NB4 (cell line): Measurements from ENCODE around the gene ASAP3.
A peak's percentile ranks its signal among the peaks of the same experiment; 100 is the strongest.

ENCODE experiments used
- DNase-seq: peaks from one replicate; pipeline ENCODE4 v3.0.0; 2010; ENCODE audit warnings: low read depth
- H3K4me3 ChIP-seq: one replicate; pipeline ENCODE4 v1.5.1; 2011; ENCODE audit warnings: mild to moderate bottlenecking, low read depth, low read length, moderate library complexity
- CTCF ChIP-seq: IDR thresholded peaks from one replicate; pipeline ENCODE4 v1.5.1; 2012; ENCODE audit warnings: low read depth, low read length
- MAX ChIP-seq: IDR thresholded peaks from 2 replicates; pipeline ENCODE4 v1.6.1; 2011; ENCODE audit warnings: low read depth, low read length
- MYC ChIP-seq: IDR thresholded peaks from 2 replicates; pipeline ENCODE4 v1.6.1; 2011; ENCODE audit warnings: low read depth, low read length
- POLR2A ChIP-seq: IDR thresholded peaks from 2 replicates; pipeline ENCODE4 v1.6.1; 2011; ENCODE audit warnings: mild to moderate bottlenecking; ENCODE audit not compliant: insufficient read length; ENCODE audit errors: extremely low read depth

The ASAP3 gene

DNA sequence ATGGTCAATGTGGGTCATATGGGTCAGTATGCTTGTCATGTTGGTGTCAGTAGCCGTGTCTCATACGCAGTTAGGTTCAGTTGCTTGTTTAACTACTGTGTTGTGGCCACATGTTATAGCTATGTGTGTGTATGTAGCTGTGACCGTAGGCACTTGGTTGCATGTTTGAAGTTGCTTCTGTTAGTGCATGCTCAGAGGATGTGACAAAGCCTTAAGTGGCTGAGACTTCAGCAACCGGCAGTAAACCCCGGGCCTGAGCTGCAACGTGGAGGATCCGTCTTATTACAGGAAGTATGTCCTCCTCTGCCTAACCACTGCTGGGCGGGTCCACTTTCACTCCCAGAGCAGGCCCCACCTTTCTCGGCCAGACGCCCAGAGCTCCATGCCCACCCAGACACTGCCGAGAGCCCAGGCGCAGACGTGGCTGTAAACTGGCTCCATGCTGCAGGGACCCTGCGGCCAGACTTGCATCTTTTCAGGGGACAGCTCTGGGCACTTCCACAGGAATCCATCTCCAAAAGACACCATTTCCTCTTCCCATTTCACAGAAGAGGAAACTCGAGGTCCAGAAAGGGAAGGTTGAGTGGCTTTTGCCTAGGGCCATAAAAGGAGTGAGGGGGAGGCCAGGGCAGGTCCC lies 61.6 kb downstream of the ASAP3 start:
- DNase-seq: peak; percentile 83
- no peak overlapping the region for H3K4me3 ChIP-seq
- TF ChIP-seq MYC (no peak), MAX (peak; percentile 31), POLR2A (peak; percentile 14), CTCF (no peak)

DNA sequence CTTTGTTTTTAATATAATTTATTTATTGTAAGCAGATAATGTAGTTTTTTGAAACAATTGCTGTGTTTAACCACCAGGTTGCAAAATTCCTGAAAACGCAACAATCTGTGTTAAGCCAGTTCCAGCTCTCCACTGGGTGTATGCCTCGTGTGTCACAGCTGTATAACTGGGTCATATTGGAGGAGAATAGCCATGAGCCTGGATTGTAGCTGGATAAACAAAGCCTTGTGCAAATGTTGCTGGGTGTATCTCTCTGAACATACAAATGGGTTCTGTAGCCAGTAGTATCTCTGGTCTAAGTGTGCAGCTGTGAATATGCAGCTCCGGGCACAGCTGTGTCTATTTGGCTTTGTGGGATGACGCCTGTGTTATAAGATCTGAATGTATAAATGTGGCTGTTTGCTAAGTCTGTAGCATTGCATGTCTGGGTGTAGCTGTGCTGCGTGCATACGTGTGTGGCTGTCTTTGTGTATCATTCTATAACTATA lies 62.2 kb downstream of the ASAP3 start:
- peak; percentile 41 for DNase-seq

GRCh38 chr1:23421343-23421742 lies 62.6 kb downstream of the ASAP3 start:
- TF ChIP-seq CTCF (no peak), MYC (no peak), MAX (no peak), POLR2A (no peak)
- H3K4me3 ChIP-seq: no peak overlapping the region
- DNase-seq: no peak

More for the DNA sequence above, 62.2 kb downstream of the ASAP3 start:
- TF ChIP-seq MYC: no peak
- TF ChIP-seq POLR2A: no peak
- no peak for TF ChIP-seq CTCF
- no peak for TF ChIP-seq MAX
- H3K4me3 ChIP-seq: no peak overlapping the region

GRCh38 chr1:23420778-23421177 lies 63.2 kb downstream of the ASAP3 start:
- no peak overlapping the region for H3K4me3 ChIP-seq
- TF ChIP-seq MYC: no peak
- no peak for TF ChIP-seq MAX
- no peak for TF ChIP-seq POLR2A
- TF ChIP-seq CTCF: no peak

GRCh38 chr1:23419180-23419579 lies 64.8 kb downstream of the ASAP3 start:
- DNase-seq: no peak
- no peak overlapping the region for H3K4me3 ChIP-seq
- TF ChIP-seq MYC (no peak), CTCF (no peak), POLR2A (no peak), MAX (no peak)

More at GRCh38 chr1:23420778-23421177, 63.2 kb downstream of the ASAP3 start:
- DNase-seq: no peak
